Measurements from ENCODE around the gene PORCN.

DNA sequence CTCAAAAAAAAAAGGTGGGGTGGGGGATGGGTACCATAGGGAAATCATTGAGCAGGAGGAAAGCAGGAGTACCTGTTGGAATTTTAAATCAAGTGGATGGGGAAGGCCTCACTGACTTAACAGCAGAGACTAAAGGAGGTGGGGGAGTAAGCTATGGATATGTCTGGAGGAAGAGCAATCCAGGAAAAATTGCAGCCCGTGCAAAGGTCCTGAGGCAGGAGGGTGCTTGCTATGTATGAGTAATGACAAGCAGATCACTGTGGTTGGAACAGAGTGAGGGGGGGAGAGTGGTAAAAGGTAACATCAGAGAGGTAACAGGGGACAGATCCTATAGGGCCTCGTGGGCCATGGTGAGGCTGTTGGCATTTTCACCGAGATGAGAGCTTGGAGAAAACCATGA, 28.6 kb upstream of the PORCN start:
- TF ChIP-seq, protein P1, sequence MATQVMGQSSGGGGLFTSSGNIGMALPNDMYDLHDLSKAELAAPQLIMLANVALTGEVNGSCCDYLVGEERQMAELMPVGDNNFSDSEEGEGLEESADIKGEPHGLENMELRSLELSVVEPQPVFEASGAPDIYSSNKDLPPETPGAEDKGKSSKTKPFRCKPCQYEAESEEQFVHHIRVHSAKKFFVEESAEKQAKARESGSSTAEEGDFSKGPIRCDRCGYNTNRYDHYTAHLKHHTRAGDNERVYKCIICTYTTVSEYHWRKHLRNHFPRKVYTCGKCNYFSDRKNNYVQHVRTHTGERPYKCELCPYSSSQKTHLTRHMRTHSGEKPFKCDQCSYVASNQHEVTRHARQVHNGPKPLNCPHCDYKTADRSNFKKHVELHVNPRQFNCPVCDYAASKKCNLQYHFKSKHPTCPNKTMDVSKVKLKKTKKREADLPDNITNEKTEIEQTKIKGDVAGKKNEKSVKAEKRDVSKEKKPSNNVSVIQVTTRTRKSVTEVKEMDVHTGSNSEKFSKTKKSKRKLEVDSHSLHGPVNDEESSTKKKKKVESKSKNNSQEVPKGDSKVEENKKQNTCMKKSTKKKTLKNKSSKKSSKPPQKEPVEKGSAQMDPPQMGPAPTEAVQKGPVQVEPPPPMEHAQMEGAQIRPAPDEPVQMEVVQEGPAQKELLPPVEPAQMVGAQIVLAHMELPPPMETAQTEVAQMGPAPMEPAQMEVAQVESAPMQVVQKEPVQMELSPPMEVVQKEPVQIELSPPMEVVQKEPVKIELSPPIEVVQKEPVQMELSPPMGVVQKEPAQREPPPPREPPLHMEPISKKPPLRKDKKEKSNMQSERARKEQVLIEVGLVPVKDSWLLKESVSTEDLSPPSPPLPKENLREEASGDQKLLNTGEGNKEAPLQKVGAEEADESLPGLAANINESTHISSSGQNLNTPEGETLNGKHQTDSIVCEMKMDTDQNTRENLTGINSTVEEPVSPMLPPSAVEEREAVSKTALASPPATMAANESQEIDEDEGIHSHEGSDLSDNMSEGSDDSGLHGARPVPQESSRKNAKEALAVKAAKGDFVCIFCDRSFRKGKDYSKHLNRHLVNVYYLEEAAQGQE (IDR thresholded peaks at IDR 0.05; ENCODE audit: insufficient read depth in 1 of 2, low read depth in 2 of 2, low read length in 2 of 2), result no peak
- TF ChIP-seq TAF1 (IDR thresholded peaks at IDR 0.05; ENCODE audit: borderline replicate concordance, insufficient read depth, low read length), result no peak

Data from PFSK-1 (cell line).